ENCODE data around the gene KIAA1671. TPM values are rescaled to one million over a fixed set of nuclear protein-coding genes. Genes with fewer than 3 reads are reported as not detected.

The KIAA1671 gene
- total RNA-seq, 1 experiment from 2014 or later: 12.8 TPM

DNA sequence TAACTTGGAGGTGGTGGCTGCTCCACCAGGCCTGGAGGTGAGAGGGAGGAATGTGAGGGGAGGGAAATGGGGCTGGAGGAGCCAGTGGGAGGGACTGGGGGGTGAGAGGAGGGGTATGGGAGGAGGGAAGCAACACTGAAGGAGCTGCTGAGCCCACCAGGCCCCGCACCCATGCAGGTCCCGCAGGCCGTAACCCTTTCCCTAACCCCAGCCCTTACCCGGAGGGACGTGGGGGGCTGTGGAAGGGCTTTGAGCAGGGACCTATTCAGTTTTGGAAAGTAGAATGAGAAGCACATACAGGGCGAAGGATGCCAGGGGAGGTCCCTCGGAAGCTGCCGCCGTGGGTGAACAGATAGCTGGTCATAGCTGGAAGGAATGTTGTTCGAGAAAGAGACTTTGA lies 213.3 kb downstream of the KIAA1671 start:
- Histone ChIP-seq H3K9me3 (ENCODE audit: low read depth, low read length, poor library complexity, severe bottlenecking) (no peaks in the 10 kb centered on the region), H3K36me3 (ENCODE audit: insufficient read depth, low read length, poor library complexity, severe bottlenecking) (no peaks in the 10 kb centered on the region), H3K27me3 (replicated peaks; ENCODE audit: insufficient read depth, low read depth, low read length, poor library complexity) (no peaks in the 10 kb centered on the region), H3K4me1 (ENCODE audit: insufficient read depth, low read length, poor library complexity, severe bottlenecking) (no peaks in the 10 kb centered on the region), H3K4me3 (ENCODE audit: low read depth, low read length, poor library complexity, severe bottlenecking) (no peak overlapping the region), H3K27ac (ENCODE audit: low read depth, low read length, poor library complexity, severe bottlenecking) (no peak overlapping the region)
- TF ChIP-seq, protein P1, sequence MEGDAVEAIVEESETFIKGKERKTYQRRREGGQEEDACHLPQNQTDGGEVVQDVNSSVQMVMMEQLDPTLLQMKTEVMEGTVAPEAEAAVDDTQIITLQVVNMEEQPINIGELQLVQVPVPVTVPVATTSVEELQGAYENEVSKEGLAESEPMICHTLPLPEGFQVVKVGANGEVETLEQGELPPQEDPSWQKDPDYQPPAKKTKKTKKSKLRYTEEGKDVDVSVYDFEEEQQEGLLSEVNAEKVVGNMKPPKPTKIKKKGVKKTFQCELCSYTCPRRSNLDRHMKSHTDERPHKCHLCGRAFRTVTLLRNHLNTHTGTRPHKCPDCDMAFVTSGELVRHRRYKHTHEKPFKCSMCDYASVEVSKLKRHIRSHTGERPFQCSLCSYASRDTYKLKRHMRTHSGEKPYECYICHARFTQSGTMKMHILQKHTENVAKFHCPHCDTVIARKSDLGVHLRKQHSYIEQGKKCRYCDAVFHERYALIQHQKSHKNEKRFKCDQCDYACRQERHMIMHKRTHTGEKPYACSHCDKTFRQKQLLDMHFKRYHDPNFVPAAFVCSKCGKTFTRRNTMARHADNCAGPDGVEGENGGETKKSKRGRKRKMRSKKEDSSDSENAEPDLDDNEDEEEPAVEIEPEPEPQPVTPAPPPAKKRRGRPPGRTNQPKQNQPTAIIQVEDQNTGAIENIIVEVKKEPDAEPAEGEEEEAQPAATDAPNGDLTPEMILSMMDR (conservative IDR thresholded peaks at IDR 0.05; ENCODE audit: low read depth, low read length): no peak
- TF ChIP-seq EZH2 (IDR thresholded peaks at IDR 0.05; ENCODE audit: borderline replicate concordance, low read depth, low read length, poor library complexity, severe bottlenecking): no peak
- ChIA-PET CTCF (interaction anchor here (0.7 kb wide), 1 partner anchor 1217 kb away, joined by 3 read pairs; no protein-coding TSS in a partner anchor), POLR2A (ENCODE audit: low non-redundant PET) (no interaction called here)
- DNase-seq (ENCODE audit: low spot score): no peak
- intact Hi-C loops (cut with micrococcal nuclease; ENCODE audit: unreplicated experiment): no loop called here
- BruUV-seq (replicated peaks): no TSS peak

DNA sequence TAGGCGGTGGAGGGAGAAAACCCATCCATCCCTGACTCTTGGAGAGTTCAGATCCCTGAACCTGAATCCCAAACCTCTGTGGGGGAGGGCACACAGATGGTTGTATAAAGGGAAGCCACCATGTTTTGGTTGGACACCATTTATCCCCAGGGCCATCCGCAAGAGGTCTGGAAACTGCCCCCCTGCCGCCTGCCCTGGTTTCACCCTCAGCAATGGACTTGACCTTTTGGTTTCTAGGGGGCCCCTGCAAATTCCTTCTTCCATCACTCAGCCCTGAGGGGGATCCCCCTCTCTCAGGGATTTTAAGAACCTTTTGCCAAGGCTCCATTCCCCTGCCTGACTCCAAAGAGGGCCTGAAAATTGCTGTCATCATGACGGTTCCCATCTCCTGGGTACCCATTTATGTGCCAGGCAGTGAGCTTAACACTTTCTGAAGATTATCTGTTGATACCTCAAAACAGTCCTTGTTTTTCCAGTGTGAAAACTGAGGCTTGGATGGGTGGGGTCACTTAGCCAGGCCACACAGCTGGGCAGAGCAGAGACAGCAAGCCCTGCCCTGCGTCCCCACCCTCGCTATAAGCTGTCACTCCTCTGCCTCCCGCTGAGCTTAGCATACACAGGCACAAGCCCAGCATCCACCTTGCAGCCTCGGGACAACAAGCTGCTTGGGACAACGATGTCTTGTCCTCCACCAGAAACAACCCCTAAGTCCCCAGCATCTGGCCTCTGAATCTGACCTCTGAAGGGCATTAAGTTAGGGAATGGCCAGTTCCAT lies 213.9 kb downstream of the KIAA1671 start:
- intact Hi-C loops (cut with micrococcal nuclease; ENCODE audit: unreplicated experiment): no loop called here
- no TSS peak for BruUV-seq (replicated peaks)
- no peak for DNase-seq (ENCODE audit: low spot score)
- Histone ChIP-seq H3K4me1 (ENCODE audit: insufficient read depth, low read length, poor library complexity, severe bottlenecking) (no peaks in the 10 kb centered on the region), H3K4me3 (ENCODE audit: low read depth, low read length, poor library complexity, severe bottlenecking) (no peak overlapping the region), H3K27ac (ENCODE audit: low read depth, low read length, poor library complexity, severe bottlenecking) (no peak overlapping the region), H3K27me3 (replicated peaks; ENCODE audit: insufficient read depth, low read depth, low read length, poor library complexity) (no peaks in the 10 kb centered on the region), H3K36me3 (ENCODE audit: insufficient read depth, low read length, poor library complexity, severe bottlenecking) (no peaks in the 10 kb centered on the region), H3K9me3 (ENCODE audit: low read depth, low read length, poor library complexity, severe bottlenecking) (no peaks in the 10 kb centered on the region)
- POLR2A ChIA-PET (ENCODE audit: low non-redundant PET): no interaction called here
- CTCF ChIA-PET: no interaction called here
- TF ChIP-seq, protein P1 (conservative IDR thresholded peaks at IDR 0.05; ENCODE audit: low read depth, low read length): no peak
- no peak for TF ChIP-seq EZH2 (IDR thresholded peaks at IDR 0.05; ENCODE audit: borderline replicate concordance, low read depth, low read length, poor library complexity, severe bottlenecking)

DNA sequence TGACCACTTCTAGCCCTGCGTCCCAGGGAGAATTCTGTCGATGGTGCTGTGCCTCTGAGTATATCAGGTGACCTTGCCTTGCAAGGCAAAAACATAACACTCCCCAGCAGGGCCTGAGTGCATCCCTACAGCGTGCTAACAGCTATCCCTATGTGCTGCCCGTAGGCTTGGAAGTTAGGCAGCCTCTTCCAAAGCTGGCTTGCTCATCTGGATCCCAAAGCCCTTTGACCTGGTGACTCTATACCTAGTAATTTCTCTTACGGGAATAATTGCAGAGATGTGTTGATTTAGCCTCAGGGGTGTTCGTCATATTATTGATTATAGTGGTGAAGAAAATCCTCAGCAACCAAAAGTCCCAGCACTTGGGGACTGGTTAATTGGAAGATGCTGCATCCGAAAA lies 214.6 kb downstream of the KIAA1671 start:
- TF ChIP-seq, protein P1 (conservative IDR thresholded peaks at IDR 0.05; ENCODE audit: low read depth, low read length): no peak
- TF ChIP-seq EZH2 (IDR thresholded peaks at IDR 0.05; ENCODE audit: borderline replicate concordance, low read depth, low read length, poor library complexity, severe bottlenecking): no peak
- H3K4me1 ChIP-seq (ENCODE audit: insufficient read depth, low read length, poor library complexity, severe bottlenecking): no peaks in the 10 kb centered on the region
- ChIA-PET CTCF (no interaction called here), POLR2A (ENCODE audit: low non-redundant PET) (no interaction called here)
- DNase-seq (ENCODE audit: low spot score): no peak
- no peak overlapping the region for H3K4me3 ChIP-seq (ENCODE audit: low read depth, low read length, poor library complexity, severe bottlenecking)
- no peaks in the 10 kb centered on the region for H3K27me3 ChIP-seq (replicated peaks; ENCODE audit: insufficient read depth, low read depth, low read length, poor library complexity)
- no peak overlapping the region for H3K27ac ChIP-seq (ENCODE audit: low read depth, low read length, poor library complexity, severe bottlenecking)
- H3K9me3 ChIP-seq (ENCODE audit: low read depth, low read length, poor library complexity, severe bottlenecking): no peaks in the 10 kb centered on the region
- intact Hi-C loops (cut with micrococcal nuclease; ENCODE audit: unreplicated experiment): no loop called here
- H3K36me3 ChIP-seq (ENCODE audit: insufficient read depth, low read length, poor library complexity, severe bottlenecking): no peaks in the 10 kb centered on the region
- no TSS peak for BruUV-seq (replicated peaks)

Data from A673 (cell line).